Hepatocyte (in vitro differentiated cells): ENCODE results near the gene CETP.

ENCODE experiments used
- CTCF ChIP-seq: fragments of 200-600 bp; sonication (generic); IDR thresholded peaks from 2 replicates; pipeline ENCODE4 v1.5.1; 2016; ENCODE audit warnings: antibody characterized with exemption, mild to moderate bottlenecking; ENCODE audit not compliant: poor library complexity
- EZH2 ChIP-seq: fragments of 200-600 bp; sonication (generic); IDR thresholded peaks from 2 replicates; pipeline ENCODE4 v1.6.1; 2016; ENCODE audit warnings: antibody characterized with exemption, mild to moderate bottlenecking, borderline replicate concordance

GRCh38 chr16:56990407-56991286 lies 28.9 kb downstream of the CETP start:
- no peak for TF ChIP-seq CTCF
- TF ChIP-seq EZH2, result no peak
